Mesenchymal stem cell (in vitro differentiated cells and primary cell): ENCODE data around the gene BTN1A1.
A peak's percentile ranks its signal among the peaks of the same experiment; 100 is the strongest.
"Not testable (repeated sequence)": the region's sequence is repeated elsewhere in the genome, so short reads cannot be mapped to it uniquely, and the experiment has no call there.

ENCODE experiments used
- DNase-seq: peaks from one replicate; pipeline ENCODE4 v3.0.0-alpha.2; 2013
- H2AFZ ChIP-seq: one replicate; pipeline ENCODE4 v1.6.1; 2013; ENCODE audit warnings: low read depth, mild to moderate bottlenecking, control low read depth, inconsistent platforms, low read length, moderate library complexity
- H2AK5ac ChIP-seq: 2 replicates; pipeline ENCODE4 v1.6.1; 2013; ENCODE audit warnings: low read length, moderate library complexity, mild to moderate bottlenecking, inconsistent platforms; ENCODE audit not compliant: severe bottlenecking
- H2BK120ac ChIP-seq: one replicate; pipeline ENCODE4 v1.6.1; 2013; ENCODE audit warnings: low read depth, mild to moderate bottlenecking, inconsistent platforms, low read length, moderate library complexity
- H2BK12ac ChIP-seq, 2 experiments: one replicate each; pipeline ENCODE4 v1.6.1; 2013; ENCODE audit warnings: inconsistent platforms in 2 of 2, low read length in 2 of 2, mild to moderate bottlenecking in 2 of 2, moderate library complexity in 2 of 2, control low read depth in 1 of 2
- H2BK15ac ChIP-seq: one replicate; pipeline ENCODE4 v1.6.1; 2013; ENCODE audit warnings: mild to moderate bottlenecking, low read depth, inconsistent platforms; ENCODE audit not compliant: poor library complexity, severe bottlenecking
- H2BK5ac ChIP-seq: 2 replicates; pipeline ENCODE4 v1.6.1; 2013; ENCODE audit warnings: low read depth, mild to moderate bottlenecking, low read length, control low read depth, inconsistent platforms; ENCODE audit not compliant: poor library complexity, severe bottlenecking
- H3K14ac ChIP-seq, 2 experiments: one replicate each; pipeline ENCODE4 v1.6.1; 2013; ENCODE audit warnings: inconsistent platforms in 2 of 2, low read length in 2 of 2, control low read depth in 1 of 2, mild to moderate bottlenecking in 1 of 2, moderate library complexity in 1 of 2
- H3K18ac ChIP-seq, 2 experiments: one replicate each; pipeline ENCODE4 v1.6.1; 2013; ENCODE audit warnings: inconsistent platforms in 2 of 2, low read length in 2 of 2, control low read depth in 1 of 2, low read depth in 1 of 2, mild to moderate bottlenecking in 1 of 2
- H3K23ac ChIP-seq, 2 experiments: one replicate each; pipeline ENCODE4 v1.6.1; 2013; ENCODE audit warnings: inconsistent platforms in 2 of 2, low read length in 2 of 2, mild to moderate bottlenecking in 2 of 2, moderate library complexity in 2 of 2, control low read depth in 1 of 2
- H3K27ac ChIP-seq: 2 replicates; pipeline ENCODE4 v1.5.1; 2013; ENCODE audit warnings: mild to moderate bottlenecking, moderate library complexity, low read length, control low read depth, inconsistent platforms; ENCODE audit not compliant: poor library complexity, severe bottlenecking
- H3K27me3 ChIP-seq, 2 experiments: 2 replicates each; pipeline versions ENCODE4 v1.6.1 to v1.7.0; 2013; ENCODE audit warnings: low read length in 2 of 2, mild to moderate bottlenecking in 2 of 2, moderate library complexity in 2 of 2, control low read depth in 1 of 2, inconsistent platforms in 1 of 2; ENCODE audit not compliant: control insufficient read depth in 1 of 2, insufficient read depth in 1 of 2
- H3K36me3 ChIP-seq, 2 experiments: 2 replicates each; pipeline versions ENCODE4 v1.6.1 to v1.7.0; 2013; ENCODE audit warnings: low read length in 2 of 2, control low read depth in 1 of 2, inconsistent platforms in 1 of 2, low read depth in 1 of 2, mild to moderate bottlenecking in 1 of 2; ENCODE audit not compliant: insufficient read depth in 2 of 2, control insufficient read depth in 1 of 2
- H3K4ac ChIP-seq, 2 experiments: one replicate each; pipeline ENCODE4 v1.6.1; 2013; ENCODE audit warnings: inconsistent platforms in 2 of 2, low read length in 2 of 2, mild to moderate bottlenecking in 2 of 2, moderate library complexity in 2 of 2, control low read depth in 1 of 2, low read depth in 1 of 2
- H3K4me1 ChIP-seq: 2 replicates; pipeline ENCODE4 v1.6.1; 2013; ENCODE audit warnings: low read depth, low read length, control low read depth; ENCODE audit not compliant: control insufficient read depth, insufficient read depth
- H3K4me2 ChIP-seq: 2 replicates; pipeline ENCODE4 v1.6.1; 2013; ENCODE audit warnings: low read length, mild to moderate bottlenecking, inconsistent platforms; ENCODE audit not compliant: poor library complexity, severe bottlenecking
- H3K4me3 ChIP-seq, 2 experiments: 2 replicates each; pipeline versions ENCODE4 v1.5.1 to v1.7.0; 2013; ENCODE audit warnings: low read length in 2 of 2, mild to moderate bottlenecking in 2 of 2, control low read depth in 1 of 2, low read depth in 1 of 2; ENCODE audit not compliant: insufficient read depth in 1 of 2
- H3K79me1 ChIP-seq: replicated peaks from 2 replicates; pipeline ENCODE4 v1.6.1; 2013; ENCODE audit warnings: mild to moderate bottlenecking, control low read depth, low read length, inconsistent platforms; ENCODE audit not compliant: poor library complexity, severe bottlenecking
- H3K9ac ChIP-seq: 2 replicates; pipeline ENCODE4 v1.7.0; 2013; ENCODE audit warnings: mild to moderate bottlenecking, low read length, moderate library complexity
- H3K9me3 ChIP-seq: 2 replicates; pipeline ENCODE4 v1.7.0; 2013; ENCODE audit warnings: mild to moderate bottlenecking, low read length; ENCODE audit not compliant: control insufficient read depth
- H4K8ac ChIP-seq: one replicate; pipeline ENCODE4 v1.6.1; 2013; ENCODE audit warnings: inconsistent platforms, mild to moderate bottlenecking, low read length, moderate library complexity
- H4K91ac ChIP-seq: one replicate; pipeline ENCODE4 v1.6.1; 2013; ENCODE audit warnings: mild to moderate bottlenecking, low read length, inconsistent platforms
- WGBS: methylation state at CpG from one replicate; pipeline ENCODE4 v1.1.7; 2013; ENCODE audit warnings: mixed read lengths; 5-methylcytosine and 5-hydroxymethylcytosine counted together

BTN1A1 gene

GRCh38 chr6:26461353-26461752, 38.8 kb upstream of the BTN1A1 start:
- not testable (repeated sequence) for H2AFZ ChIP-seq, H2AK5ac ChIP-seq, H3K14ac ChIP-seq, H3K27ac ChIP-seq, H3K27me3 ChIP-seq, H3K9ac ChIP-seq, H2BK5ac ChIP-seq, H2BK15ac ChIP-seq, H3K23ac ChIP-seq, H3K4me2 ChIP-seq, DNase-seq, H2BK120ac ChIP-seq, H3K18ac ChIP-seq, H4K8ac ChIP-seq, H3K4ac ChIP-seq, H4K91ac ChIP-seq, H3K9me3 ChIP-seq, H2BK12ac ChIP-seq
- WGBS, result 85% methylated on average over 4 of the region's 5 CpGs
- peaks cover 18% of the 10 kb centered on the region for H3K79me1 ChIP-seq
- peaks cover 17% of the 10 kb centered on the region for H3K4me1 ChIP-seq
- H3K36me3 ChIP-seq, result peaks cover 34 to 67% of the 10 kb centered on the region in 2 experiments
- peak overlapping the region in 1 of 2 experiments; percentile 67 for H3K4me3 ChIP-seq

DNA sequence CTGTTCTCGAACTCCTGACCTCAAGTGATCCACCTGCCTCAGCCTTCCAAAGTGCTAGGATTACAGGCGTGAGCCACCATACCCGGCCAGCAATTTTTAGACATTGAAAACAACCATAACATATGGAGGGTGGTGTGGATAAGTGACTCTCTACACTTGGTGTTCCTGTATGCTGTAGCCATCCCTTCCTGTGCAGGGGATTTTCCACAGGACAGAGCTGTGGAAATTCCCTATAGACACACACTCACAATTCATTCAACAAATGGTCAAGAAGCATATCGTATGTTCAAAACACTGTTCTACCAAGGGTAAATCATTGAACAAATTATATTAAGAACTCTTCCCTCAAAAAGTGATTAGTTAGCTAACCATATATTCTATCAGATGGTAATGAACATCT, 36.1 kb upstream of the BTN1A1 start:
- Histone ChIP-seq H3K27me3 (no peaks in the 10 kb centered on the region), H4K91ac (no peak overlapping the region), H2BK120ac (no peak overlapping the region), H3K23ac (no peak overlapping the region), H3K4me3 (no peak overlapping the region), H4K8ac (no peak overlapping the region), H3K4me1 (peaks cover 13% of the 10 kb centered on the region), H3K79me1 (peaks cover 26% of the 10 kb centered on the region), H2AFZ (no peak overlapping the region), H3K4me2 (no peak overlapping the region), H2BK15ac (no peak overlapping the region), H3K36me3 (peaks cover 56 to 91% of the 10 kb centered on the region in 2 experiments), H3K14ac (no peak overlapping the region), H3K9ac (no peak overlapping the region), H2AK5ac (no peak overlapping the region), H2BK5ac (no peak overlapping the region), H3K18ac (no peak overlapping the region), H3K27ac (no peak overlapping the region), H3K4ac (no peak overlapping the region), H3K9me3 (no peaks in the 10 kb centered on the region), H2BK12ac (no peak overlapping the region)
- WGBS, result 100% methylated on average over 2 of the region's 4 CpGs
- no peak for DNase-seq

DNA sequence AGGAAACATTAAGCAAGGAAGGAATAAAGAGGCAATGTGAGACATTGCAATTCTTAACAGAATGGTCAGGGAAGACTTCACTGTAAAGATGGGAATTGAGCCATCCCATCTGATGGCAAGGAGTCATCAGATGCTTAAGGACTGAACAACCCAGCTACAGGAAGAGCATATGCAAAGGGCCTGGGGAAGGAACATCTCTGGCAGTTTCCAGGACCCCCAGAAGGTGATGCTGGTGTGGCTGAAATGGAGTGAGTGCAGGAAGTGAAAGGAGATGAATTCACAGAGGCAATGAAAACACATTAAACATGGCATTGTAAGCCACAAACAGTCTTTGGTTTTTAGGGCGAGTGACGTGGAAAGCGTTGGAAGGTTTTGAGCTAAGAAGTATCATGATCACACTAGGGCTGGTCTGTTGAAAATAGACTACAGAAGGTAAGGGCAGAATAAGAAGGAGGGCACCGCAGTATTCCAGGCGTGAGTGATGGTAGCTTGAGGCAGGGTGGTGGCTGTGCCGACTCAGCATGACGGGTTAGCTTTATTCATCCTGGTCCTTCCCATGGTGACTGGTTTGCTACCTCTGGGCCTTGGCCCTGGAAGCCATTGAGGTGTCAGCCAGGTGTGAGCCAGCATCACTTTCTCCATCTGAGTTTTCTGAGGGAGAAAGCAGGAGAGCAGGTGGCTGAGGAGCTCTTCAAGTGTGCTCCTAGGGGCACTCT, 35.5 kb upstream of the BTN1A1 start:
- Histone ChIP-seq H3K9ac (no peak overlapping the region), H3K27me3 (no peaks in the 10 kb centered on the region), H2AFZ (no peak overlapping the region), H3K23ac (no peak overlapping the region), H2BK15ac (no peak overlapping the region), H4K8ac (no peak overlapping the region), H2BK5ac (no peak overlapping the region), H3K9me3 (no peaks in the 10 kb centered on the region), H3K79me1 (peaks cover 26% of the 10 kb centered on the region), H2AK5ac (no peak overlapping the region), H4K91ac (no peak overlapping the region), H3K4me3 (no peak overlapping the region), H3K18ac (no peak overlapping the region), H2BK12ac (no peak overlapping the region), H3K14ac (no peak overlapping the region), H2BK120ac (no peak overlapping the region), H3K4me2 (no peak overlapping the region), H3K4me1 (peaks cover 7% of the 10 kb centered on the region), H3K4ac (no peak overlapping the region), H3K27ac (no peak overlapping the region), H3K36me3 (peaks cover 54 to 91% of the 10 kb centered on the region in 2 experiments)
- over 99% methylated on average over 7 of the region's 7 CpGs for WGBS
- no peak for DNase-seq

DNA sequence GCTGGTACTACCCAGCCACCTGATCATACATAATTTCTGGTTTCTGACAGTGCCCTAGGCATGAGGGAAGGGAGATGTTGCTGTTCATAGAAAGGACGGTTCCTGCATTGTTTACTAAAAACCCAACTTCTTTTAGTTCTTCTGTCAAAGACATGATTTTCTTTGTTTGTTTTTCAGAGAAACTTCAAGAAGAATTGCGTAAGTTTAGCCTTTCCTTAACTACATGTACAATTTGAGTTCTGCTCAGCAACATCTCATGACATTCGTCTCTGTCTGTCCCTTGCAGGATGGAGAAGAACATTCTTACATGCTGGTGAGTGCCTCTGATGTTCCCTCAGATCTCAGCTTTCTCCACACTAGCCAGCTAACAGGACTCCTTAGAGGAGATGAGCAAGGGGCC, 34.3 kb upstream of the BTN1A1 start:
- Histone ChIP-seq H2BK5ac (no peak overlapping the region), H3K23ac (no peak overlapping the region), H3K79me1 (peaks cover 24% of the 10 kb centered on the region), H2BK15ac (no peak overlapping the region), H3K4me3 (no peak overlapping the region), H2BK12ac (no peak overlapping the region), H3K18ac (no peak overlapping the region), H4K91ac (no peak overlapping the region), H2AK5ac (no peak overlapping the region), H3K9ac (no peak overlapping the region), H3K4me2 (no peak overlapping the region), H2AFZ (no peak overlapping the region), H2BK120ac (no peak overlapping the region), H3K4ac (no peak overlapping the region), H3K4me1 (peaks cover 2% of the 10 kb centered on the region), H3K36me3 (peaks cover 57 to 87% of the 10 kb centered on the region in 2 experiments), H3K27me3 (no peaks in the 10 kb centered on the region), H3K27ac (no peak overlapping the region), H4K8ac (no peak overlapping the region), H3K14ac (no peak overlapping the region), H3K9me3 (no peaks in the 10 kb centered on the region)
- DNase-seq, result no peak
- 100% methylated on average over 2 of the region's 3 CpGs for WGBS
